Heart left ventricle (tissue), 16 donors: Measurements from ENCODE around the gene NENF. TPM values are rescaled to one million over a fixed set of nuclear protein-coding genes. Genes with fewer than 3 reads are reported as not detected.

Source experiments
- ATAC-seq, 4 donors: fragments of 200-7000 bp; cut with Tn5 transposase; one replicate each; pipeline ENCODE4 v1.9.1; 2020 to 2022; ENCODE audit warnings: moderate library complexity in 4 of 4, mild to moderate bottlenecking in 3 of 4, moderate number of reproducible peaks in 1 of 4
- DNase-seq, 5 donors: peaks; one replicate each; pipeline ENCODE4 v3.0.0-alpha.2; 2020
- H3K27ac ChIP-seq, 12 donors: fragments of 200-600 bp; sonication (generic) in 4 of 12; one replicate each; pipeline versions ENCODE4 v1.5.0 to v1.8.0; 2016 to 2022; ENCODE audit warnings: mild to moderate bottlenecking in 2 of 12
- H3K27me3 ChIP-seq, 9 donors: fragments of 200-600 bp; sonication (generic) in 2 of 9; one replicate each; pipeline versions ENCODE4 v1.5.1 to v1.8.0; 2016 to 2022; ENCODE audit warnings: mild to moderate bottlenecking in 3 of 9
- H3K36me3 ChIP-seq, 9 donors: fragments of 200-600 bp; sonication (generic) in 2 of 9; one replicate each; pipeline versions ENCODE4 v1.5.0 to v1.8.0; 2018 to 2022; ENCODE audit warnings: mild to moderate bottlenecking in 2 of 9
- H3K4me1 ChIP-seq, 12 donors: fragments of 200-600 bp; sonication (generic) in 4 of 12; one replicate each; pipeline versions ENCODE4 v1.5.0 to v1.8.0; 2016 to 2022; ENCODE audit warnings: mild to moderate bottlenecking in 3 of 12
- H3K4me3 ChIP-seq, 12 donors: fragments of 200-600 bp; sonication (generic) in 4 of 12; one replicate each; pipeline versions ENCODE4 v1.5.0 to v1.8.0; 2017 to 2022; ENCODE audit warnings: mild to moderate bottlenecking in 9 of 12, moderate library complexity in 4 of 12
- H3K9me3 ChIP-seq, 12 donors: fragments of 200-600 bp; sonication (generic) in 4 of 12; one replicate each; pipeline versions ENCODE4 v1.5.0 to v1.8.0; 2016 to 2022; ENCODE audit warnings: mild to moderate bottlenecking in 1 of 12
- CTCF ChIP-seq, 12 donors: fragments of 200-600 bp; sonication (generic) in 4 of 12; IDR thresholded peaks; one replicate each; pipeline versions ENCODE4 v1.5.0 to v1.8.0; 2018 to 2022; ENCODE audit warnings: antibody characterized with exemption in 12 of 12, mild to moderate bottlenecking in 5 of 12
- POLR2A ChIP-seq, 2 donors: fragments of 450-650 bp; IDR thresholded peaks; one replicate each; pipeline ENCODE4 v1.6.1; 2017; ENCODE audit warnings: antibody characterized with exemption in 2 of 2, mild to moderate bottlenecking in 2 of 2, moderate library complexity in 2 of 2
- WGBS, 4 donors: extraction: QIAGEN DNeasy Blood & Tissue Kit in 2 of 4; methylation state at CpG; one replicate each; pipeline versions ENCODE4 v1.1.5 to v1.1.7; 2013 to 2018; 5-methylcytosine and 5-hydroxymethylcytosine counted together
- intact Hi-C, 10 donors: fragments of 100-400 bp; cut with DNase I; formaldehyde crosslinking; loops; one replicate each; pipeline versions ENCODE4 v1.11.1 to v1.14.2; 2022
- polyA plus RNA-seq, 2 donors: library from polyadenylated mRNA; stranded (reverse); fragments of 200-250 nt; gene quantifications; one replicate each; pipeline ENCODE4 v1.2.3, GENCODE V29; 2013
- total RNA-seq, 9 donors: library from RNA; depleted of rRNA in 2 of 9; stranded (reverse); fragments of >200 nt in 2 of 9; fragmentation: NEBNext Ultra II Directional in 3 of 9; extraction: Animal tissue kit (Norgen Biotek cat#: 25700) in 3 of 9; gene quantifications; one replicate each; pipeline versions ENCODE4 v1.1.0 to v1.2.4, GENCODE V29; 2016 to 2023
- donor health status: ischemic (EF 13 %, LVEDD 7.1; RV severe dilation, severe dysfunction).
- donor health status: healthy with polysubstance abuse.
- donor health status: DM: no; HTN: yes; CAD: no.
- donor health status: DM: no; HTN: no; CAD: no.
- donor health status: ischemic (EF 25% LVEDD 6.9; RV normal size, moderate dysfunction).
- donor health status: ischemic (EF 25% LVEDD 5.7; RV mildly dilated, moderate dysfunction).
- donor health status: healthy.
- donor health status: DM: yes; HTN: yes; CAD: no.
- donor health status: ischemic (EF 35%, LVEDD 5.7; RV mildly dilated, moderate dysfunction).
- donor health status: nonischemic (EF 11% LVEDD 7.7; RV severe dilation, severe dysfunction).
- donor health status: DM: yes; HTN: yes; CAD: no.
- donor health status: PGD.
- donor health status: ischemic (EF 29% LVEDD 5.4; RV normal size, mild dysfunction).
- donor health status: nonischemic (EF 23%, LVEDD 6.1; RV moderate dilation, normal function).

NENF gene
- total and polyA plus RNA-seq, 11 donors, result 69.8 to 174 (median 105) TPM

GRCh38 chr1:212452323-212453155, 19.8 kb downstream of the NENF start:
- peaks cover 0 to 2% (median 0%) of the 10 kb centered on the region in 9 donors for H3K36me3 ChIP-seq
- no peaks in the 10 kb centered on the region for H3K9me3 ChIP-seq
- 36 to 51% (median 37%) methylated on average over 10 to 15 of the region's 15 CpGs for WGBS, 4 donors
- peak overlapping the region in 8 of 12 donors; percentile 32 to 77 (median 60) for H3K27ac ChIP-seq
- H3K4me1 ChIP-seq, result peaks cover 0 to 56% (median 26%) of the 10 kb centered on the region in 12 donors
- DNase-seq (peak; percentile 69 to 79 (median 75)), ATAC-seq (peak; percentile 53 to 76 (median 58))
- intact Hi-C loops, result loop anchor here (5.0 to 10.0 kb wide), 13 partner anchors 75 to 778 kb away; partner anchors contain the start of genes PPP2R5A (in 4 of the 10), DTL (in 2 of the 10), INTS7 (in 2 of the 10) and NEK2 (in 1 of the 10)
- no peaks in the 10 kb centered on the region for H3K27me3 ChIP-seq
- H3K4me3 ChIP-seq, result no peak overlapping the region
- TF ChIP-seq CTCF (IDR thresholded peaks at IDR 0.05), result no peak
- TF ChIP-seq POLR2A (IDR thresholded peaks at IDR 0.05), result no peak

- no peak for TF ChIP-seq POLR2A (IDR thresholded peaks at IDR 0.05)
- no peak for TF ChIP-seq CTCF (IDR thresholded peaks at IDR 0.05)
- Histone ChIP-seq H3K4me3 (no peak overlapping the region), H3K9me3 (peaks cover 0 to 7% (median 0%) of the 10 kb centered on the region in 12 donors), H3K4me1 (peaks cover 0 to 56% (median 26%) of the 10 kb centered on the region in 12 donors), H3K36me3 (no peaks in the 10 kb centered on the region), H3K27ac (peak overlapping the region in 9 of 12 donors; percentile 15 to 77 (median 58)), H3K27me3 (no peaks in the 10 kb centered on the region)
- whole genome bisulfite sequencing, 4 donors, result 56 to 62% (median 59%) methylated on average over 11 to 12 of the region's 12 CpGs
- peak in 1 of 5 donors; percentile 22 for DNase-seq
- peak in 2 of 4 donors; percentile 2 to 3 for ATAC-seq
- intact Hi-C loops, result loop anchor here (5.0 to 10.0 kb wide), 13 partner anchors 76 to 779 kb away; partner anchors contain the start of genes PPP2R5A (in 4 of the 10), DTL (in 2 of the 10), INTS7 (in 2 of the 10) and NEK2 (in 1 of the 10)
Measured at GRCh38 chr1:212453156-212453857, 20.6 kb downstream of the NENF start.

DNA sequence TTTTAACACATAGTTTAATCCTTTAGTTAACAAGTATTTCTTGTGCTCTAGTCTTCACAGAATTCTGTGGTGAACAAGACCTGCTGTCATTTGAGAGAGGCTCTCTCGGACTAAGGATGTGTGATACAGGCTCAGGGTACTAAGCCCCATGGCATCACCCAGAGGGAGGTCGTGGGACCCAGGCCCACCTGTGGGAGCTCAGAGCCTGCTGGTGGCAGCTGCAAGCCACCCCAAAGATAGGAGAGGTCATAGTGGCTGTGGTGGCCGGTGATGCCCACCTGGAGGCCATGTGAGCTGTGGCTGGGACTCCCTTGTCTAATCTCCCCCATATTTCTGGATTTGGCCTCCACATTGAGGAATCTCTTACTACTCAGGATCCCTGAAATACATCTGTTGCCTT, 22.0 kb downstream of the NENF start:
- Histone ChIP-seq H3K27ac (no peak overlapping the region), H3K4me1 (peaks cover 0 to 54% (median 26%) of the 10 kb centered on the region in 12 donors), H3K4me3 (no peak overlapping the region), H3K27me3 (no peaks in the 10 kb centered on the region), H3K9me3 (peaks cover 0 to 7% (median 0%) of the 10 kb centered on the region in 12 donors), H3K36me3 (no peaks in the 10 kb centered on the region)
- peak in 1 of 5 donors; percentile 47 for DNase-seq
- 95 to 98% (median 96%) methylated on average over 3 of the region's 3 CpGs for WGBS, 4 donors
- TF ChIP-seq CTCF (IDR thresholded peaks at IDR 0.05) (no peak), POLR2A (IDR thresholded peaks at IDR 0.05) (no peak)
- ATAC-seq, result no peak
- intact Hi-C loops, result loop anchor here (2.0 to 10.0 kb wide), 19 partner anchors 77 to 780 kb away; partner anchors contain the start of genes PPP2R5A (in 4 of the 10), DTL (in 2 of the 10), INTS7 (in 2 of the 10) and NEK2 (in 1 of the 10)
